GM12878 (cell line): ENCODE data around the gene FDX1. TPM values are rescaled to one million over a fixed set of nuclear protein-coding genes. Genes with fewer than 3 reads are reported as not detected.
"Not testable (repeated sequence)": the region's sequence is repeated elsewhere in the genome, so short reads cannot be mapped to it uniquely, and the experiment has no call there.

Source experiments
- ATAC-seq: fragments of 200-7000 bp; cut with Tn5 transposase; 3 replicates; pipeline ENCODE4 v1.9.1; 2020; ENCODE audit warnings: mild to moderate bottlenecking, moderate library complexity
- BruUV-seq: library from RNA; stranded (reverse); fragments of 400-500 nt; replicated peaks from 2 replicates; lab custom pipeline; 2021; lab: Mats Ljungman, UMichigan
- CTCF ChIA-PET: fragments of 300-600 bp; sonication (Branson Sonifier 250); formaldehyde crosslinking; extraction: SDS; loops from one replicate; lab custom pipeline; 2021; ENCODE audit warnings: inconsistent platforms; lab: Yijun Ruan, JAX
- POLR2A ChIA-PET: fragments of 350-600 bp; formaldehyde crosslinking; extraction: SDS; loops from one replicate; lab custom pipeline; 2021; ENCODE audit warnings: inconsistent platforms; lab: Charles Lee
- RAD21 ChIA-PET: fragments of 300-600 bp; sonication (Branson Sonifier 250); formaldehyde crosslinking; loops from one replicate; lab custom pipeline; 2023; ENCODE audit warnings: antibody characterized with exemption; ENCODE audit not compliant: unreplicated experiment; lab: Charles Lee
- SMC1A ChIA-PET: fragments of 300-600 bp; sonication (Branson Sonifier 250); formaldehyde crosslinking; loops from one replicate; lab custom pipeline; 2023; ENCODE audit not compliant: unreplicated experiment, uncharacterized antibody; lab: Charles Lee
- DNase-seq: peaks from one replicate; pipeline ENCODE4 v3.0.0-alpha.2; 2011; ENCODE audit warnings: low read depth, low spot score
- FAIRE-seq: peaks from 3 replicates; lab custom pipeline; 2011; peaks lifted over from hg19 to GRCh38; lab: Jason Lieb, UNC
- H2AFZ ChIP-seq: 2 replicates; pipeline ENCODE4 v1.6.0; 2011; ENCODE audit warnings: low read depth, low read length, control low read depth; ENCODE audit not compliant: control insufficient read depth
- H3K27ac ChIP-seq: 2 replicates; pipeline ENCODE4 v1.5.1; 2011; ENCODE audit warnings: control low read depth; ENCODE audit not compliant: control insufficient read depth, insufficient read depth
- H3K27me3 ChIP-seq, 2 experiments: replicated peaks in 1 of 2; 2 replicates each; pipeline versions ENCODE4 v1.6.0 to v1.6.1; 2011; ENCODE audit warnings: low read length in 1 of 2; ENCODE audit not compliant: control insufficient read depth in 2 of 2, insufficient read depth in 2 of 2
- H3K36me3 ChIP-seq, 2 experiments: 2 replicates each; pipeline ENCODE4 v1.5.1; 2011; ENCODE audit warnings: low read length in 1 of 2; ENCODE audit not compliant: control insufficient read depth in 2 of 2, insufficient read depth in 2 of 2
- H3K4me1 ChIP-seq: 2 replicates; pipeline ENCODE4 v1.6.1; 2011; ENCODE audit warnings: mild to moderate bottlenecking, low read length, moderate library complexity, mixed read lengths; ENCODE audit not compliant: control insufficient read depth, insufficient read depth
- H3K4me2 ChIP-seq: 2 replicates; pipeline ENCODE4 v1.6.0; 2011; ENCODE audit warnings: control low read depth; ENCODE audit not compliant: control insufficient read depth, insufficient read depth
- H3K4me3 ChIP-seq: fragments of 200-600 bp; sonication (generic); 2 replicates; pipeline ENCODE4 v1.5.1; 2016
- H3K79me2 ChIP-seq: 2 replicates; pipeline ENCODE4 v1.6.0; 2011; ENCODE audit warnings: low read length; ENCODE audit not compliant: control insufficient read depth, insufficient read depth
- H3K9ac ChIP-seq: 2 replicates; pipeline ENCODE4 v1.8.0; 2011; ENCODE audit warnings: low read length, control low read depth, mixed read lengths; ENCODE audit not compliant: control insufficient read depth, insufficient read depth
- H3K9me3 ChIP-seq: replicated peaks from 3 replicates; pipeline ENCODE4 v1.5.1; 2011; ENCODE audit warnings: mild to moderate bottlenecking, low read length; ENCODE audit not compliant: control insufficient read depth, insufficient read depth
- H4K20me1 ChIP-seq: 2 replicates; pipeline ENCODE4 v1.6.0; 2011; ENCODE audit not compliant: control insufficient read depth, insufficient read depth
- CEBPB ChIP-seq, 2 experiments: fragments of 150-350 bp in 1 of 2; IDR thresholded peaks; 2 replicates each; pipeline ENCODE4 v1.6.1; 2012 to 2014; ENCODE audit warnings: low read depth in 2 of 2, low read length in 2 of 2, borderline replicate concordance in 1 of 2, inconsistent platforms in 1 of 2
- WGBS: methylation state at CpG from one replicate; pipeline ENCODE4 v1.1.6; 2016; ENCODE audit warnings: low lambda C conversion rate; ENCODE audit not compliant: insufficient replicate concordance, insufficient coverage; ENCODE audit errors: missing lambda C conversion rate; 5-methylcytosine and 5-hydroxymethylcytosine counted together
- in situ Hi-C: fragments of 300-500 bp; cut with MboI; formaldehyde crosslinking; loops from 9 replicates; pipeline ENCODE4 v1.14.3; 2018; ENCODE audit warnings: mixed read lengths
- intact Hi-C: fragments of 100-400 bp; cut with micrococcal nuclease; formaldehyde crosslinking; loops from one replicate; pipeline ENCODE4 v1.14.2; 2022; ENCODE audit not compliant: unreplicated experiment
- polyA plus RNA-seq, 11 experiments: library from polyadenylated mRNA; depleted of rRNA in 4 of 11; unstranded in 6 of 11; stranded (reverse) in 5 of 11; fragments of >200 nt; fragmentation: Nextera tagmentation in 4 of 11; fragmentation: Illumina TruSeq in 1 of 11; extraction: Ambion mirVana in 4 of 11; extraction: Trizol in 1 of 11; gene quantifications; 1 replicate in 1 of 11; 2 replicates in 10 of 11; pipeline versions ENCODE4 v1.2.1 to v1.2.3, GENCODE V29; 2011 to 2016; ENCODE audit warnings: inconsistent platforms in 2 of 11, missing spikeins in 2 of 11, low read depth in 1 of 11
- total RNA-seq, 4 experiments: library from RNA; depleted of rRNA in 3 of 4; stranded (reverse); fragments of >200 nt in 3 of 4; fragmentation: Illumina TruSeq in 1 of 4; extraction: Trizol in 1 of 4; gene quantifications; 2 replicates each; pipeline versions ENCODE4 v1.2.1 to v1.2.3, GENCODE V29; 2013 to 2021
- TF ChIP-seq, protein P1 (sequence below): fragments of 450-650 bp; formaldehyde crosslinking; IDR thresholded peaks from 2 replicates; pipeline ENCODE4 v1.4.0; 2020; ENCODE audit warnings: mild to moderate bottlenecking, moderate library complexity
- TF ChIP-seq, protein P2 (sequence below): fragments of 450-650 bp; IDR thresholded peaks from 2 replicates; pipeline ENCODE4 v1.6.1; 2016; ENCODE audit warnings: mild to moderate bottlenecking

FDX1 gene
- total and polyA plus RNA-seq, 10 of the 15 experiments (the other 5 are each of a cell fraction or from before 2014, with no cell fraction given), result 3.9 to 20.3 (median 8.1) TPM

GRCh38 chr11:110415081-110415480 lies 14.7 kb upstream of the FDX1 start (continued):
- TF ChIP-seq, protein P1, sequence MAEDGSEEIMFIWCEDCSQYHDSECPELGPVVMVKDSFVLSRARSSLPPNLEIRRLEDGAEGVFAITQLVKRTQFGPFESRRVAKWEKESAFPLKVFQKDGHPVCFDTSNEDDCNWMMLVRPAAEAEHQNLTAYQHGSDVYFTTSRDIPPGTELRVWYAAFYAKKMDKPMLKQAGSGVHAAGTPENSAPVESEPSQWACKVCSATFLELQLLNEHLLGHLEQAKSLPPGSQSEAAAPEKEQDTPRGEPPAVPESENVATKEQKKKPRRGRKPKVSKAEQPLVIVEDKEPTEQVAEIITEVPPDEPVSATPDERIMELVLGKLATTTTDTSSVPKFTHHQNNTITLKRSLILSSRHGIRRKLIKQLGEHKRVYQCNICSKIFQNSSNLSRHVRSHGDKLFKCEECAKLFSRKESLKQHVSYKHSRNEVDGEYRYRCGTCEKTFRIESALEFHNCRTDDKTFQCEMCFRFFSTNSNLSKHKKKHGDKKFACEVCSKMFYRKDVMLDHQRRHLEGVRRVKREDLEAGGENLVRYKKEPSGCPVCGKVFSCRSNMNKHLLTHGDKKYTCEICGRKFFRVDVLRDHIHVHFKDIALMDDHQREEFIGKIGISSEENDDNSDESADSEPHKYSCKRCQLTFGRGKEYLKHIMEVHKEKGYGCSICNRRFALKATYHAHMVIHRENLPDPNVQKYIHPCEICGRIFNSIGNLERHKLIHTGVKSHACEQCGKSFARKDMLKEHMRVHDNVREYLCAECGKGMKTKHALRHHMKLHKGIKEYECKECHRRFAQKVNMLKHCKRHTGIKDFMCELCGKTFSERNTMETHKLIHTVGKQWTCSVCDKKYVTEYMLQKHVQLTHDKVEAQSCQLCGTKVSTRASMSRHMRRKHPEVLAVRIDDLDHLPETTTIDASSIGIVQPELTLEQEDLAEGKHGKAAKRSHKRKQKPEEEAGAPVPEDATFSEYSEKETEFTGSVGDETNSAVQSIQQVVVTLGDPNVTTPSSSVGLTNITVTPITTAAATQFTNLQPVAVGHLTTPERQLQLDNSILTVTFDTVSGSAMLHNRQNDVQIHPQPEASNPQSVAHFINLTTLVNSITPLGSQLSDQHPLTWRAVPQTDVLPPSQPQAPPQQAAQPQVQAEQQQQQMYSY (CRISPR knock-in tag), result no peak
- no peak for TF ChIP-seq CEBPB (IDR thresholded peaks at IDR 0.05; ENCODE audit: borderline replicate concordance in 1 of 2, low read depth in 2 of 2, low read length in 2 of 2)
- TF ChIP-seq, protein P2, sequence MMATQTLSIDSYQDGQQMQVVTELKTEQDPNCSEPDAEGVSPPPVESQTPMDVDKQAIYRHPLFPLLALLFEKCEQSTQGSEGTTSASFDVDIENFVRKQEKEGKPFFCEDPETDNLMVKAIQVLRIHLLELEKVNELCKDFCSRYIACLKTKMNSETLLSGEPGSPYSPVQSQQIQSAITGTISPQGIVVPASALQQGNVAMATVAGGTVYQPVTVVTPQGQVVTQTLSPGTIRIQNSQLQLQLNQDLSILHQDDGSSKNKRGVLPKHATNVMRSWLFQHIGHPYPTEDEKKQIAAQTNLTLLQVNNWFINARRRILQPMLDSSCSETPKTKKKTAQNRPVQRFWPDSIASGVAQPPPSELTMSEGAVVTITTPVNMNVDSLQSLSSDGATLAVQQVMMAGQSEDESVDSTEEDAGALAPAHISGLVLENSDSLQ, result no peak

GRCh38 chr11:110421658-110422057 lies 8.1 kb upstream of the FDX1 start:
- H3K9ac ChIP-seq, SMC1A ChIA-PET, H3K27ac ChIP-seq, BruUV-seq, FAIRE-seq, H2AFZ ChIP-seq, POLR2A ChIA-PET, DNase-seq, in situ Hi-C loops, H3K36me3 ChIP-seq, H4K20me1 ChIP-seq, H3K4me3 ChIP-seq, H3K4me1 ChIP-seq, H3K79me2 ChIP-seq, CTCF ChIA-PET, H3K4me2 ChIP-seq, H3K27me3 ChIP-seq, ATAC-seq, intact Hi-C loops, H3K9me3 ChIP-seq, RAD21 ChIA-PET: not testable (repeated sequence)
- WGBS, result 52% methylated on average over 5 of the region's 6 CpGs
